H9 (cell line): ENCODE results near the gene BLTP3B. TPM values are rescaled to one million over a fixed set of nuclear protein-coding genes. Genes with fewer than 3 reads are reported as not detected.

Experiments
- DNase-seq: peaks from one replicate; pipeline ENCODE4 v3.0.0-alpha.2; 2017
- H2AFZ ChIP-seq: one replicate; pipeline ENCODE4 v1.6.1; 2013; ENCODE audit warnings: mild to moderate bottlenecking, low read length, control low read depth, moderate library complexity
- H2AK5ac ChIP-seq: 2 replicates; pipeline ENCODE4 v1.6.1; 2013; ENCODE audit warnings: low read length, control low read depth, mixed read lengths; ENCODE audit not compliant: insufficient read length
- H2BK120ac ChIP-seq: one replicate; pipeline ENCODE4 v1.6.1; 2013; ENCODE audit warnings: low read depth, mild to moderate bottlenecking, low read length, control low read depth, inconsistent platforms; ENCODE audit not compliant: poor library complexity, severe bottlenecking
- H2BK12ac ChIP-seq: 2 replicates; pipeline ENCODE4 v1.6.1; 2013; ENCODE audit warnings: low read length, control low read depth, mixed read lengths, low read depth; ENCODE audit not compliant: insufficient read length
- H2BK15ac ChIP-seq: 2 replicates; pipeline ENCODE4 v1.6.1; 2013; ENCODE audit warnings: low read depth, low read length, control low read depth
- H2BK20ac ChIP-seq: one replicate; pipeline ENCODE4 v1.6.1; 2013; ENCODE audit warnings: low read depth, mild to moderate bottlenecking, low read length, control low read depth, inconsistent platforms; ENCODE audit not compliant: poor library complexity, severe bottlenecking
- H2BK5ac ChIP-seq: 2 replicates; pipeline ENCODE4 v1.6.1; 2013; ENCODE audit warnings: low read length, control low read depth, mixed read lengths; ENCODE audit not compliant: insufficient read length
- H3K14ac ChIP-seq: 2 replicates; pipeline ENCODE4 v1.6.1; 2013; ENCODE audit warnings: low read length, control low read depth; ENCODE audit not compliant: insufficient read depth
- H3K18ac ChIP-seq: 2 replicates; pipeline ENCODE4 v1.6.1; 2013; ENCODE audit warnings: low read depth, mild to moderate bottlenecking, mixed read lengths, low read length, control low read depth; ENCODE audit not compliant: insufficient read length
- H3K23ac ChIP-seq: 2 replicates; pipeline ENCODE4 v1.6.1; 2013; ENCODE audit warnings: low read length, control low read depth, mixed read lengths, low read depth; ENCODE audit not compliant: insufficient read length
- H3K23me2 ChIP-seq: 2 replicates; pipeline ENCODE4 v1.6.1; 2013; ENCODE audit warnings: low read depth, mild to moderate bottlenecking, mixed read lengths, low read length, control low read depth; ENCODE audit not compliant: insufficient read length, poor library complexity, severe bottlenecking
- H3K27ac ChIP-seq: 2 replicates; pipeline ENCODE4 v1.5.1; 2013; ENCODE audit warnings: low read length, control low read depth, mixed read lengths, low read depth; ENCODE audit not compliant: insufficient read length
- H3K27me3 ChIP-seq: 2 replicates; pipeline ENCODE4 v1.6.1; 2013; ENCODE audit warnings: low read length, control low read depth, inconsistent platforms; ENCODE audit not compliant: insufficient read depth
- H3K4ac ChIP-seq: 2 replicates; pipeline ENCODE4 v1.6.1; 2013; ENCODE audit warnings: low read depth, mild to moderate bottlenecking, control low read depth, inconsistent platforms, low read length, moderate library complexity
- H3K4me1 ChIP-seq: 2 replicates; pipeline ENCODE4 v1.6.1; 2013; ENCODE audit warnings: low read length, control low read depth, inconsistent platforms; ENCODE audit not compliant: insufficient read depth
- H3K4me2 ChIP-seq: 2 replicates; pipeline ENCODE4 v1.6.1; 2013; ENCODE audit warnings: low read length, control low read depth, mixed read lengths; ENCODE audit not compliant: insufficient read length, insufficient read depth
- H3K56ac ChIP-seq: 2 replicates; pipeline ENCODE4 v1.6.1; 2013; ENCODE audit warnings: low read depth, mild to moderate bottlenecking, mixed read lengths, low read length, control low read depth; ENCODE audit not compliant: insufficient read length
- H3K79me1 ChIP-seq: 2 replicates; pipeline ENCODE4 v1.6.1; 2013; ENCODE audit warnings: low read depth, mild to moderate bottlenecking, moderate library complexity, low read length, control low read depth, inconsistent platforms; ENCODE audit not compliant: insufficient read depth, poor library complexity, severe bottlenecking
- H3K79me2 ChIP-seq: 2 replicates; pipeline ENCODE4 v1.6.1; 2013; ENCODE audit warnings: low read length, control low read depth, inconsistent platforms; ENCODE audit not compliant: insufficient read depth
- H3K9ac ChIP-seq: 2 replicates; pipeline ENCODE4 v1.6.1; 2013; ENCODE audit warnings: low read length, control low read depth, mixed read lengths; ENCODE audit not compliant: insufficient read length; ENCODE audit errors: extremely low read depth
- H3K9me3 ChIP-seq: one replicate; pipeline ENCODE4 v1.6.1; 2013; ENCODE audit warnings: low read depth, low read length, inconsistent platforms; ENCODE audit not compliant: control insufficient read depth
- H3T11ph ChIP-seq: one replicate; pipeline ENCODE4 v1.6.1; 2013; ENCODE audit warnings: mild to moderate bottlenecking, low read length, control low read depth, inconsistent platforms
- H4K20me1 ChIP-seq: one replicate; pipeline ENCODE4 v1.6.1; 2013; ENCODE audit not compliant: control insufficient read depth, insufficient read length, insufficient read depth
- H4K5ac ChIP-seq: 2 replicates; pipeline ENCODE4 v1.6.1; 2013; ENCODE audit warnings: low read depth, mild to moderate bottlenecking, mixed read lengths, low read length, control low read depth; ENCODE audit not compliant: insufficient read length
- H4K8ac ChIP-seq: replicated peaks from 2 replicates; pipeline ENCODE4 v1.6.1; 2013; ENCODE audit warnings: low read length, control low read depth, mixed read lengths, low read depth; ENCODE audit not compliant: insufficient read length
- H4K91ac ChIP-seq: 2 replicates; pipeline ENCODE4 v1.6.1; 2013; ENCODE audit warnings: low read depth, mild to moderate bottlenecking, moderate library complexity, mixed read lengths, low read length, control low read depth; ENCODE audit not compliant: insufficient read length
- H3K27ac Mint-ChIP-seq, 3 experiments: 2 replicates in 2 of 3; 3 replicates in 1 of 3; pipeline ENCODE4 v1.8.0; 2020 to 2021; ENCODE audit warnings: mixed read lengths in 3 of 3, mild to moderate bottlenecking in 1 of 3, moderate library complexity in 1 of 3
- H3K27me3 Mint-ChIP-seq: 2 replicates; pipeline ENCODE4 v1.8.0; 2021; ENCODE audit warnings: low read depth, mild to moderate bottlenecking, moderate library complexity, mixed read lengths
- H3K36me3 Mint-ChIP-seq, 3 experiments: 2 replicates in 2 of 3; 3 replicates in 1 of 3; pipeline ENCODE4 v1.8.0; 2020 to 2021; ENCODE audit warnings: low read depth in 3 of 3, mixed read lengths in 3 of 3; ENCODE audit not compliant: insufficient read depth in 1 of 3
- H3K4me1 Mint-ChIP-seq, 2 experiments: 2 replicates each; pipeline ENCODE4 v1.8.0; 2020; ENCODE audit warnings: mixed read lengths in 2 of 2
- H3K4me3 Mint-ChIP-seq, 2 experiments: 2 replicates in 1 of 2; 3 replicates in 1 of 2; pipeline ENCODE4 v1.8.0; 2020 to 2021; ENCODE audit warnings: mild to moderate bottlenecking in 2 of 2, mixed read lengths in 2 of 2, moderate library complexity in 1 of 2
- H3K9me3 Mint-ChIP-seq, 2 experiments: 2 replicates in 1 of 2; 3 replicates in 1 of 2; pipeline ENCODE4 v1.8.0; 2020; ENCODE audit warnings: mild to moderate bottlenecking in 2 of 2, mixed read lengths in 2 of 2, moderate library complexity in 1 of 2
- CTCF ChIP-seq: fragments of 200-600 bp; sonication (generic); conservative IDR thresholded peaks from 3 replicates; pipeline ENCODE4 v1.8.0; 2021; ENCODE audit warnings: antibody characterized with exemption, mild to moderate bottlenecking
- WGBS: extraction: QIAGEN DNeasy Blood & Tissue Kit; methylation state at CpG from one replicate; pipeline ENCODE4 v1.1.7; 2013; ENCODE audit warnings: missing lambda C conversion rate, low lambda C conversion rate, mixed read lengths; ENCODE audit not compliant: insufficient read length; ENCODE audit errors: extremely low coverage; 5-methylcytosine and 5-hydroxymethylcytosine counted together
- total RNA-seq: library from RNA; stranded (reverse); gene quantifications from 2 replicates; pipeline ENCODE4 v1.2.1, GENCODE V29; 2021

The BLTP3B gene
- total RNA-seq, 1 experiment from 2014 or later: 20.7 TPM

DNA sequence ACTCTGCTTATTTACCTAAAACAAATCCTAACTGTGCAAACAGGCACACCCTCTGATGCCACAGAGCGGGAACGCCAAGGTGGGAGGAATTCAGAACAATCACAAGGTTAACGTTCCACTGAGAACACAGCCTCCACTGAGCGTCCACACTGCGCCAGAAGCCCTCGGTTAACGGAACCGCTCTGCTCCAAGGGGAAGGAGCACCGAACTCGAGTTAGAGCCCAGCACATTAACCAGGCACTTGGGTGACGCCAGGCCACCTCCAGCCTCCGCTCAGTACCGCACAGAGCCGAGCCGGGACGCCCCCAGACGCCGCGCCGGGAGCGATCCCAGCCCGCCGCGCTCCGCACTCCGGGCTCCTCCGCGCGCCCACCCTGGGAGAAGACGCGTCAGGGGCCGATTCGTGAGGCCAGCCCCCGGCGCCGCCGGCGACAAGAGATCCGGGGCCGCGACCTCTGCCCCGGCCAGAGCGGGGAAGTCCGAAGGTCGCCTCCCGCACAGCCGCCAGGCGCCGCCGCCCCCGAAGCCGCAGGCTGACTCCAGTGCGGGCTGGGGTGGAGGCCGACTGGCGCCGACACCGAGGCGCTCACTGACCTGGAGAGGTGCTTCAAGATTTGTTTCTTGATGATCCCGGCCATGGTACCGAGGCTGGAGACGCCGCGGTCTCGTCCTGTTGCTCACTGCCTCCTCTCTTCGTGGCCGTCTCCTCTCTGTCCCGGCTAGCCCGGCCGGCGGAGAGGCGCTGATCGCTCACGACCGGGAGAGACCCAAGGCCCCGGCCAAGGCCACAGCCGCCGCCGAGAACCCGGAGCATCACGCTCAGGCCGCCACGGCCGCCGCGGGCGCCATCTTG is 450 bp downstream of the BLTP3B start:
- Mint-ChIP-seq H3K27ac (peak overlapping the region; percentile 74 to 98 (median 97); a peak in 6 of 7 replicates), H3K27me3 (no peaks in the 10 kb centered on the region), H3K4me1 (peaks cover 41 to 42% of the 10 kb centered on the region in 2 experiments), H3K36me3 (peaks cover 0 to 10% (median 7%) of the 10 kb centered on the region in 3 experiments; a peak in 5 of 7 replicates), H3K4me3 (peak overlapping the region; percentile 91 to 98), H3K9me3 (peaks cover 10% of the 10 kb centered on the region in 2 experiments; a peak in 4 of 5 replicates)
- no peak overlapping the region for H3K4ac ChIP-seq
- no peak overlapping the region for H2AK5ac ChIP-seq
- H3K9ac ChIP-seq: peak overlapping the region; percentile 86
- H3K27me3 ChIP-seq: no peaks in the 10 kb centered on the region
- H4K91ac ChIP-seq: no peak overlapping the region
- H3K18ac ChIP-seq: peak overlapping the region; percentile 94
- H2BK12ac ChIP-seq: no peak overlapping the region
- no CpG with 5 or more reads among the region's 86 CpGs for WGBS
- H2AFZ ChIP-seq: no peak overlapping the region
- no peak overlapping the region for H4K8ac ChIP-seq
- H3K23me2 ChIP-seq: peaks cover 6% of the 10 kb centered on the region
- H3K14ac ChIP-seq: peak overlapping the region; percentile 96
- no peak overlapping the region for H2BK5ac ChIP-seq
- DNase-seq: peak; percentile 55
- H4K20me1 ChIP-seq: no peaks in the 10 kb centered on the region
- TF ChIP-seq CTCF: no peak
- no peak overlapping the region for H2BK120ac ChIP-seq
- H3K4me1 ChIP-seq: no peaks in the 10 kb centered on the region
- H3K23ac ChIP-seq: no peak overlapping the region
- no peak overlapping the region for H2BK15ac ChIP-seq
- H3K4me2 ChIP-seq: peak overlapping the region; percentile 63
- H3T11ph ChIP-seq: no peak overlapping the region
- no peak overlapping the region for H3K56ac ChIP-seq
- no peaks in the 10 kb centered on the region for H3K79me1 ChIP-seq
- H3K9me3 ChIP-seq: no peaks in the 10 kb centered on the region
- H3K27ac ChIP-seq: no peak overlapping the region
- peaks cover 5% of the 10 kb centered on the region; the same call in 1 of the 2 replicates for H3K79me2 ChIP-seq
- H4K5ac ChIP-seq: no peak overlapping the region
- no peak overlapping the region for H2BK20ac ChIP-seq
